ENCODE results near the gene KCNIP4.

Gene KCNIP4

DNA sequence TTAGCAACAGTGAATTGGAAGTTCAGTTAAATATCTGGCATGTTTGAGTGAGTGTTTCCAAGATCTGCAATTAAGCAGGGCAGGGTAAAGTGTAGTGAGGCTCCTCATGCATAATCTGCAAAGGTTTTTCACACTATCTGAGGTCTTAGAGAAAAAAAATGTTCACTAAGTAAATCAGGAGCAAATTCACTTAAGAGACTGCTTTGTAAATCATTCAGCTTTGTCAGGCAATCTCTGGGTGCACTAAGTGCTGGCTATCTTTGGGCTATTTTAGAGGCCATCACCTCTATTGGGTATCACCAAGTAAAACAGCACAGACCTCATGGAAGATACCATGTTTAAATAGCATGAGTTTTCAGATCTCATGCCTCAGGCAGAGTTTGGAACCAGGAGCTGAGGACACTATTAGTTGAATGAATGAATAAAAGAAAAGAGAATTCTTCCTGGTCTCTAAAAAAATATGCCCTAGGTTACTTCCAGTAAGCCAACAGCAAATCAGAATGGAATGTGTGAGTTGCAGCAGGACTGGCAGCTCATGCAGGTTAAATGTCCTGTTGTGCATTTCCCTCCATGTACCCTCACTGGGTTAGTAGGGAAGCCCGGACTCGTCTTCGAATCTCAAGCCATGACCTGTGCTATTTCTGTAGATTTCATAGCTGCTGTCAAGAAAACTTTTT, 195.3 kb downstream of the KCNIP4 start:
- DNase-seq: no peak

DNA sequence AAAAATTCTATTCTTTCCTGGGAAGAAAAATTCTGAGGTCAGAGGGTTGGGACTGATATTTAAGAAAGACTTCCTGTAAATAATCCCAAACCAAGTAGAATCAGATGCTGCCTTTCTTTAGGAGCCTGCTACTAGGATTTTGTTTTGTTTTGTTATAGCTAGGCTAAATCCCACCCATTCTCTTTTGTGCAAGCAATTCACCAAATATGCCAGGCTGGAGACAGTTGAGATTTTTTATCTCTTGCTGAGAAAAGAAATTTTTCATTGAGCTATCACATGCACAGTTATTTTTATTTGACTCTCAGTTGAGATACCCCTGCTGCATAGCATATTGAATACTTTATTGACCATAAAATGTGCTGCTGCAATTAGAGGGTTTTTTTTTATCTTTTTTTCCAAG, 196.0 kb downstream of the KCNIP4 start:
- DNase-seq: no peak

DNA sequence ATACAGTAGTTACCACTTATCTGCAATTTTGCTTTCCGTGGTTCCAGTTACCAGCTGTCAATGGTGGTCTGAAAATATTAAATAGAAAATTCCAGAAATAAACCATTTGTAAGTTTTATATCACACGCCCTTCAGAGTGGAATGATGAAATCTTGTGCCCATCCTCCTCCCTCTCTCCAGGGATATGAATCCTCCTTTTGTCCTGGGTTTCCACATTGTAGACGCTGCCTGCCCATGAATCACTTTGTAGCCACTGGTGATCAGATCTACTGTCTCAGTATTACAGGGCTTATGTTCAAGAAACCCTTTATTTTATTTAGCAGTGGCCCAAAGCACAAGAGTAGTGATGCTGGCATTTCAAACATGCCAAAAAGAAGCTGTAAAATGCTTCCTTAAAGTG, 198.6 kb downstream of the KCNIP4 start:
- no peak for DNase-seq

DNA sequence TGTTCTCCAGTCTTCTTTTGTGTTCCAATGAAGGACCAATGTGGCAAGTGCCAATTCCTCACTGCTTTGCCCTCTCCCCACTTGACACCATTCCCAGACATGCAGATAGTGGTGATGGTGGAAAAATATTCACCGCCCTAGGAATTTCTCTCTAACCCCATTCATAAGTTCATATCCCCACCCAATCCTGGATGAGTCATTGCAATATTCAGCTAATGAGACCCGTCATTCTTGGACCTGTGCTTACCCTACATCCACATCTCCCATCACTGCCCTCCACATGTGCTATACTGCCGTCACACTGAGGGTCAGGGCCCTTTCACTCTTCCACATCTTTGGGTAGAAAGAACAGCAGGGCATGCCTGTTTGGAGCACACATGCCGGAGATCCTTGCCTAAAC, 199.2 kb downstream of the KCNIP4 start:
- DNase-seq: no peak

- DNase-seq: no peak
Observed at GRCh38 chr4:21744046-21744445, 204.5 kb downstream of the KCNIP4 start.

DNA sequence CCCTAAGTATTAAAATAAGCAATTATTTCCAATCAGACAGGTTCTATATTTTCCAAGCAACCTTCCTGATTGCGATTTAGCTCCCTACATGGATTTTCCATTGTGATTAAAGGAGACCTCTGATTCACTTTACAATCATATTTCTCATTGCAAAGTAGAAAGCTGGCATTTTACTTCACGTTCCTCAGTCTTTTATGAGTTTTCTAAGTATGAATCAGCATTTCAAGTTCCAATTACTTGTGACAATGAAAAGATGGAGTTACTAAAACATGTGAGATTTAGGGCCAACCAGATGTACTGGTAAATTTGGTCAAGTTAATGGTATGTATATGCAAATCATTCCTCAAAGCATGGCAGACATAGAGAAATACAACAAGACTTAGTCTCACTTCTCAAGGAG, 206.2 kb downstream of the KCNIP4 start:
- no peak for DNase-seq

DNA sequence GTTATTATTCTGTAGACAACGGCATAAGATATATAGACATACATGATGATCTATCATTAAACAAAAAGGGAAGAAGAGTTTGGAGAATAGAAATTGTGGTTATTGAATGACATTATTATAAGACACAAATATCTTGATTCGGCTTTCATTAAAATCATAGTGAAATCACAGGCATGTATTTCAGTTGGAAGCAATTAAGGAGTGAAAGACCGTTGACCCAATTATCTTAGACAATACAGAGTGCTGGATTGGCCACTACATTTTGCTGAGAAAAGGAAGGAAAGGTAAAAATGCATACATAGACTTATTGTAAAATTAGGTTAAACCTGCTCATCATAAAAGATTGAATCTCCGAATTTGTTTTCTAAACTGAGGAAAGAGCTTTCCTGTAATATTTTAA, 209.8 kb downstream of the KCNIP4 start:
- no peak for DNase-seq

DNA sequence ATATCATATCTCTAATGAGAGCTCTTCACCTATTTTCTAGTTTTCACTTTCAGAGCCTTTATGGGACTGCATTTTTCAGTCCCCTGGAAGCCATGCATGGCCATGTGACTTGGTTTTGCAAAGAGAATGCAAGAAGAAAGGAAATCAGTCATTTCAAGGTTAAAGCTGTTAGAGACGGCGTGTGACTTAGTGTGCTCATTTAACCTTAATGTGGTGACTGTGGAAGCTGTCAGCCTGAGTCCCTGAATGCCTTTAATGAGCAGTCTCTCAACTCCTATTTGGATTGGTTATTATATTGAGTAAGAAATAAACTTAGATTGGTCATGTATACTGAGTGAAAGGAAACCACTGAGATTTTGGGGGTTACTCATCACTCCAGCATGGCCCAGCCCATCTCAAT, 212.7 kb downstream of the KCNIP4 start:
- DNase-seq: no peak

DNA sequence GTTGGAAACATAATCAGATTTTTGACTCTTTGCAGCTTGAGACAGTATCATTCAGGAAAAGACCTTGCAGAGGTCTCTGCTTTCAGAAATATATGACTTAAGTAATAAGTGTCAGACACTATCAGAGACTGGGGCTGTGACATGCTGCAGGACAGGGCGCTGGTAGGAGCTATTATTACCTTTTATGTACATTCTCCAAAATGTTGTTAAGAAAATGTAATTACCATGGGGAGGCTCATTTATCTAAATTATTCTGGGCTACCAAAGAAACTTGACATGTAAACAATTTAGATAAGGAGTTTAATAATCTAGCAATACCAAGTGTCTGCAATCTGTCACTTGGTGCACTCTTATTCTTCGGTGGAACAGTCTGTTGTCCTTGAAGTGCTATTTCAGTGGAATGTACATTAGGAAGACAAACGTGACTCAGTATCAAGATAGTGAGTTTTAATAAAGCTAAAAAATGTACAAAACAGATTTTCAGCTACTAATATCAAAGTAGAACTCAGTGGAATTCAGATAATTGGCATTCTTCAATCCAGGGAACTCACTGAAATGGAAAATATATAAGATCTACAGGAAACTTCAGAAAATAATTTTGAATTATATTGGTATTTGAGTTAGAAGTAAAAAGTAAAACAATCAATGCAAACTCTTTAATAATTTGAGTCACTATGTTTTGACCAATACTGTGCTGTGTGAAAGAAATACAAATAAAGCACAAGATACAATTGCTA, 214.5 kb downstream of the KCNIP4 start:
- no peak for DNase-seq

DNA sequence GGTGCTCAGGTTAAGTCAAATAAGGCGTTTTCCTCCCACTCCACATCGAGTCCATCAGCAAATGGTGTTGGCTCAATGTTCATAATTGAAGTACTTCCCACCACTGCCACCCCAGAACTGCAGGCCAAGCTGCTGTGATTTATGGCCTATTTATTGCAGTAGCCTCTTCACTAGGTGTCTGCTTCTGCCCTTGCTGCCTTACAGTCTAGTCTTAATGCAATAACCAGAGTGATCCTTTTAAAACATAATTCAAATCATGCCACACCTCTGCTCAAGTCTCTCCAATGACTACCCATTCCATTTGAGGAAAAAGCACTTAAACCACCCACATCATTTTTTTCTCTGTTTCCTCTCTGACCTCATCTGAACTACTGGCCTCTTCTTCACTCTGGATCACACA, 220.3 kb downstream of the KCNIP4 start:
- DNase-seq: no peak

- DNase-seq: no peak
Observed at GRCh38 chr4:21726255-21726815, 222.2 kb downstream of the KCNIP4 start.

GRCh38 chr4:21722157-21722839, 226.3 kb downstream of the KCNIP4 start:
- no peak for DNase-seq

GRCh38 chr4:21716531-21716930, 232.0 kb downstream of the KCNIP4 start:
- DNase-seq: no peak

DNA sequence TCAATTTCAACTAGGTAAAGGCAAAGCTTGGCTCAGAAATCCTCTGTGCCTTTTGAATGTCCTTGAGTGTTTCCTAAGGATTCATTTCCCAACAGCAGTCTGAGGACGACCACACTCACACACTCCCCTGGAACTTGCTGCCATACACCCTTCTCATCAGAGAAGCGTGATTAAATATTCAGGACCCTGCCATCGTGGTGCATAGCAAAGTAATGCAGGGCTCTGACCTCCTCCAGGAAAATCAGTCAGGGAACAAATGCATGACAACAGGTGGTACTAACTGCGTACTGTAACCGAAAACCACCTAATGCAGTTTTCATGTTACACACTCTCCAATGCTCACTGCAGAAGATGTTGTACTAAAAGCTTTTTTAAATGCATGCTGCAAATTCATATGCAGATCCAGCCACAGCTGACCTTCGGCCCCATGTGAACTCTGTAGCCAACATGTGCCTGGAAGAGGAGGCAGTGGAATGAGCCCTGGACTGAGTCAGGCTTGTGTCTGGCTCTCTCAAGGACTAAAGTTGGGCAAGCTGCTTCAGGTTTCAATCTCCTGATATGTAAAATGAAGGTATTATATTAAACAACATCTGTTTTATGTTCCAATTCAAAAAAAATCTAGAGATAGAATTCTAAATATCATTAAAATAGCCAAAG, 238.3 kb downstream of the KCNIP4 start:
- DNase-seq: no peak

- no peak for DNase-seq
Observed at GRCh38 chr4:21709761-21710160, 238.8 kb downstream of the KCNIP4 start.

GRCh38 chr4:21709031-21709430, 239.5 kb downstream of the KCNIP4 start:
- DNase-seq: no peak

- DNase-seq: no peak
Observed at GRCh38 chr4:21699446-21699845, 249.1 kb downstream of the KCNIP4 start.

- DNase-seq: no peak
Observed at GRCh38 chr4:21697583-21697982, 251.0 kb downstream of the KCNIP4 start.

- no peak for DNase-seq
Observed at GRCh38 chr4:21695141-21695540, 253.4 kb downstream of the KCNIP4 start.

- DNase-seq: no peak
Observed at GRCh38 chr4:21692241-21692640, 256.3 kb downstream of the KCNIP4 start.

GRCh38 chr4:21688596-21689265, 259.8 kb downstream of the KCNIP4 start:
- no peak for DNase-seq

DNA sequence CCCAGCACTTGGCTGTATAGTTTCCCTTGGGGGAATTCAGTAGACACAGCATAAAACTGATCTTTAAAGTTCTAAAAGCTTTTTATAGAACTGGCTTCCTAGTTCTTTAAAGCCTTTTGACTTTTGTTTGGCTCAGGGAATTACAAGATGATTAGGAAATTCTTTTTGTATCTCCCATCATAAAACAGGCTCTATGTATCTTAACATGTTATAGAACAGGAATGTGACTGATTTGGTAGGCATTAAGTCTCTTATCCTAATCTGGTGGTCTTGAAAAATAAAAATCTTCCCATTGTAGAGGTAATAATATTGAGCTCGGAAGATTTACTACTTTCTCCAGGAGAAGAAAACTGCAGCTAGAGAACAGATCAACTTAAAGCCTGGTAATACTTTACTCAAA, 262.7 kb downstream of the KCNIP4 start:
- DNase-seq: no peak
